ENCODE measurements around the gene MRC2. TPM values are rescaled to one million over a fixed set of nuclear protein-coding genes. Genes with fewer than 3 reads are reported as not detected.

Gene MRC2
- total and polyA plus RNA-seq, 9 of the 15 experiments (the other 6 are each of a cell fraction or from before 2014, with no cell fraction given): 0.28 to 11.5 (median 6.6) TPM

DNA sequence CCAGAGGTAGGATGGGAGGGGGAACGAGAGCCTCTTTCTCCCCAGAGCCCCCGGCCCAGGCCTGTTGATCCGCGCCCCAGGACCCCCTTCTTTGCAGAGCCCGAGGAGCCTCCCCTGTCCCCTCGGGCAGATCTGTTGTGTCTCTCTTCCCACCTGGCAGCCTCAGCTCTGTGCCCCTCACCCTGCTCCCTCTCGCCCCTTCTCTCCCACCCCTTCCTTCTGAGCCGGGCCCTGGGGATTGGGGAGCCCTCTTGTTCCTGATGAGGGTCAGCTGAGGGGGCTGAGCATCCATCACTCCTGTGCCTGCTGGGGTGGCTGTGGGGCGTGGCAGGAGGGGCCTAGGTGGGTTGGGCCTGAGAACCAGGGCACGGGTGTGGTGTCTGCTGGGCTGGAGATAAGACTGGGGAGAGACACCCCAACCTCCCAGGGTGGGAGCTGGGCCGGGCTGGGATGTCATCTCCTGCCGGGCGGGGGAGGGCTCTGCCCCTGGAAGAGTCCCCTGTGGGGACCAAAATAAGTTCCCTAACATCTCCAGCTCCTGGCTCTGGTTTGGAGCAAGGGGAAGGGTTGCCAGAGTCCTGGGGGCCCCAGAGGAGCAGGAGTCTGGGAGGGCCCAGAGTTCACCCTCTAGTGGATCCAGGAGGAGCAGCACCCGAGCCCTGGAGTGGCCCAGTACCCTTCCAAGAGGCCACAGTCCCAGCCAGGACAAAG, 65.4 kb downstream of the MRC2 start (continued):
- TF ChIP-seq, protein P1, sequence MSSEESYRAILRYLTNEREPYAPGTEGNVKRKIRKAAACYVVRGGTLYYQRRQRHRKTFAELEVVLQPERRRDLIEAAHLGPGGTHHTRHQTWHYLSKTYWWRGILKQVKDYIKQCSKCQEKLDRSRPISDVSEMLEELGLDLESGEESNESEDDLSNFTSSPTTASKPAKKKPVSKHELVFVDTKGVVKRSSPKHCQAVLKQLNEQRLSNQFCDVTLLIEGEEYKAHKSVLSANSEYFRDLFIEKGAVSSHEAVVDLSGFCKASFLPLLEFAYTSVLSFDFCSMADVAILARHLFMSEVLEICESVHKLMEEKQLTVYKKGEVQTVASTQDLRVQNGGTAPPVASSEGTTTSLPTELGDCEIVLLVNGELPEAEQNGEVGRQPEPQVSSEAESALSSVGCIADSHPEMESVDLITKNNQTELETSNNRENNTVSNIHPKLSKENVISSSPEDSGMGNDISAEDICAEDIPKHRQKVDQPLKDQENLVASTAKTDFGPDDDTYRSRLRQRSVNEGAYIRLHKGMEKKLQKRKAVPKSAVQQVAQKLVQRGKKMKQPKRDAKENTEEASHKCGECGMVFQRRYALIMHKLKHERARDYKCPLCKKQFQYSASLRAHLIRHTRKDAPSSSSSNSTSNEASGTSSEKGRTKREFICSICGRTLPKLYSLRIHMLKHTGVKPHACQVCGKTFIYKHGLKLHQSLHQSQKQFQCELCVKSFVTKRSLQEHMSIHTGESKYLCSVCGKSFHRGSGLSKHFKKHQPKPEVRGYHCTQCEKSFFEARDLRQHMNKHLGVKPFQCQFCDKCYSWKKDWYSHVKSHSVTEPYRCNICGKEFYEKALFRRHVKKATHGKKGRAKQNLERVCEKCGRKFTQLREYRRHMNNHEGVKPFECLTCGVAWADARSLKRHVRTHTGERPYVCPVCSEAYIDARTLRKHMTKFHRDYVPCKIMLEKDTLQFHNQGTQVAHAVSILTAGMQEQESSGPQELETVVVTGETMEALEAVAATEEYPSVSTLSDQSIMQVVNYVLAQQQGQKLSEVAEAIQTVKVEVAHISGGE (CRISPR knock-in tag; IDR thresholded peaks at IDR 0.05): peak in 1 of 3 experiments; percentile 44; a peak in 1 of 6 replicates
- TF ChIP-seq TAL1 (IDR thresholded peaks at IDR 0.05) (peak; percentile 69), MTA2 (IDR thresholded peaks at IDR 0.05; ENCODE audit: low read depth) (peak; percentile 63), GATAD2B (IDR thresholded peaks at IDR 0.05; ENCODE audit: borderline replicate concordance) (peak; percentile 48; the same call in 1 of the 2 replicates), ZNF436 (CRISPR knock-in tag; IDR thresholded peaks at IDR 0.05) (no peak), STAT5B (CRISPR knock-in tag; IDR thresholded peaks at IDR 0.05) (no peak), HDAC8 (tag; IDR thresholded peaks at IDR 0.05) (no peak), HDAC2 (IDR thresholded peaks at IDR 0.05) (0 out of 2 replicates have a peak, but pooled peaks have one; percentile 45), KLF16 (IDR thresholded peaks at IDR 0.05) (peak; percentile 48; the same call in 1 of the 2 replicates)
- TF ChIP-seq, protein P2, sequence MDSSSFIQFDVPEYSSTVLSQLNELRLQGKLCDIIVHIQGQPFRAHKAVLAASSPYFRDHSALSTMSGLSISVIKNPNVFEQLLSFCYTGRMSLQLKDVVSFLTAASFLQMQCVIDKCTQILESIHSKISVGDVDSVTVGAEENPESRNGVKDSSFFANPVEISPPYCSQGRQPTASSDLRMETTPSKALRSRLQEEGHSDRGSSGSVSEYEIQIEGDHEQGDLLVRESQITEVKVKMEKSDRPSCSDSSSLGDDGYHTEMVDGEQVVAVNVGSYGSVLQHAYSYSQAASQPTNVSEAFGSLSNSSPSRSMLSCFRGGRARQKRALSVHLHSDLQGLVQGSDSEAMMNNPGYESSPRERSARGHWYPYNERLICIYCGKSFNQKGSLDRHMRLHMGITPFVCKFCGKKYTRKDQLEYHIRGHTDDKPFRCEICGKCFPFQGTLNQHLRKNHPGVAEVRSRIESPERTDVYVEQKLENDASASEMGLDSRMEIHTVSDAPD (CRISPR knock-in tag; IDR thresholded peaks at IDR 0.05): no peak
- TF ChIP-seq, protein P3, sequence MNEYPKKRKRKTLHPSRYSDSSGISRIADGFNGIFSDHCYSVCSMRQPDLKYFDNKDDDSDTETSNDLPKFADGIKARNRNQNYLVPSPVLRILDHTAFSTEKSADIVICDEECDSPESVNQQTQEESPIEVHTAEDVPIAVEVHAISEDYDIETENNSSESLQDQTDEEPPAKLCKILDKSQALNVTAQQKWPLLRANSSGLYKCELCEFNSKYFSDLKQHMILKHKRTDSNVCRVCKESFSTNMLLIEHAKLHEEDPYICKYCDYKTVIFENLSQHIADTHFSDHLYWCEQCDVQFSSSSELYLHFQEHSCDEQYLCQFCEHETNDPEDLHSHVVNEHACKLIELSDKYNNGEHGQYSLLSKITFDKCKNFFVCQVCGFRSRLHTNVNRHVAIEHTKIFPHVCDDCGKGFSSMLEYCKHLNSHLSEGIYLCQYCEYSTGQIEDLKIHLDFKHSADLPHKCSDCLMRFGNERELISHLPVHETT (CRISPR knock-in tag; conservative IDR thresholded peaks at IDR 0.05 in 1 of 2, IDR thresholded peaks at IDR 0.05 in 1 of 2): no peak
- TF ChIP-seq, protein P4, sequence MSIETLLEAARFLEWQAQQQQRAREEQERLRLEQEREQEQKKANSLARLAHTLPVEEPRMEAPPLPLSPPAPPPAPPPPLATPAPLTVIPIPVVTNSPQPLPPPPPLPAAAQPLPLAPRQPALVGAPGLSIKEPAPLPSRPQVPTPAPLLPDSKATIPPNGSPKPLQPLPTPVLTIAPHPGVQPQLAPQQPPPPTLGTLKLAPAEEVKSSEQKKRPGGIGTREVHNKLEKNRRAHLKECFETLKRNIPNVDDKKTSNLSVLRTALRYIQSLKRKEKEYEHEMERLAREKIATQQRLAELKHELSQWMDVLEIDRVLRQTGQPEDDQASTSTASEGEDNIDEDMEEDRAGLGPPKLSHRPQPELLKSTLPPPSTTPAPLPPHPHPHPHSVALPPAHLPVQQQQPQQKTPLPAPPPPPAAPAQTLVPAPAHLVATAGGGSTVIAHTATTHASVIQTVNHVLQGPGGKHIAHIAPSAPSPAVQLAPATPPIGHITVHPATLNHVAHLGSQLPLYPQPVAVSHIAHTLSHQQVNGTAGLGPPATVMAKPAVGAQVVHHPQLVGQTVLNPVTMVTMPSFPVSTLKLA (conservative IDR thresholded peaks at IDR 0.05): peak in 1 of 2 experiments; percentile 41; a peak in 1 of 4 replicates
- TF ChIP-seq, protein P5, sequence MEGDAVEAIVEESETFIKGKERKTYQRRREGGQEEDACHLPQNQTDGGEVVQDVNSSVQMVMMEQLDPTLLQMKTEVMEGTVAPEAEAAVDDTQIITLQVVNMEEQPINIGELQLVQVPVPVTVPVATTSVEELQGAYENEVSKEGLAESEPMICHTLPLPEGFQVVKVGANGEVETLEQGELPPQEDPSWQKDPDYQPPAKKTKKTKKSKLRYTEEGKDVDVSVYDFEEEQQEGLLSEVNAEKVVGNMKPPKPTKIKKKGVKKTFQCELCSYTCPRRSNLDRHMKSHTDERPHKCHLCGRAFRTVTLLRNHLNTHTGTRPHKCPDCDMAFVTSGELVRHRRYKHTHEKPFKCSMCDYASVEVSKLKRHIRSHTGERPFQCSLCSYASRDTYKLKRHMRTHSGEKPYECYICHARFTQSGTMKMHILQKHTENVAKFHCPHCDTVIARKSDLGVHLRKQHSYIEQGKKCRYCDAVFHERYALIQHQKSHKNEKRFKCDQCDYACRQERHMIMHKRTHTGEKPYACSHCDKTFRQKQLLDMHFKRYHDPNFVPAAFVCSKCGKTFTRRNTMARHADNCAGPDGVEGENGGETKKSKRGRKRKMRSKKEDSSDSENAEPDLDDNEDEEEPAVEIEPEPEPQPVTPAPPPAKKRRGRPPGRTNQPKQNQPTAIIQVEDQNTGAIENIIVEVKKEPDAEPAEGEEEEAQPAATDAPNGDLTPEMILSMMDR (IDR thresholded peaks at IDR 0.05 in 2 of 3, conservative IDR thresholded peaks at IDR 0.05 in 1 of 3; ENCODE audit: insufficient read depth in 2 of 3, low read depth in 1 of 3, low read length in 3 of 3): peak; percentile 58 to 75 (median 68)

Data from K562 (cell line).